K562 (cell line): ENCODE results near the gene ECE2. TPM values are rescaled to one million over a fixed set of nuclear protein-coding genes. Genes with fewer than 3 reads are reported as not detected.

Experiments
- polyA plus RNA-seq, 8 experiments: library from polyadenylated mRNA; depleted of rRNA in 4 of 8; stranded (reverse) in 5 of 8; unstranded in 3 of 8; fragments of >200 nt; fragmentation: Nextera tagmentation in 2 of 8; fragmentation: Illumina TruSeq in 1 of 8; extraction: Ambion mirVana in 2 of 8; extraction: Trizol in 1 of 8; gene quantifications; 2 replicates each; pipeline versions ENCODE4 v1.2.1 to v1.2.3, GENCODE V29; 2011 to 2014; ENCODE audit warnings: inconsistent platforms in 1 of 8, missing spikeins in 1 of 8
- total RNA-seq, 7 experiments: library from RNA; depleted of rRNA in 6 of 7; stranded (reverse); fragments of >200 nt in 6 of 7; fragmentation: Illumina TruSeq in 2 of 7; extraction: Trizol in 2 of 7; gene quantifications; 2 replicates each; pipeline versions ENCODE4 v1.2.1 to v1.2.3, GENCODE V29; 2011 to 2021; ENCODE audit warnings: low replicate concordance in 1 of 7
- TF ChIP-seq, protein P1 (sequence below), 2 experiments: fragments of 450-650 bp in 1 of 2; sonication (generic) in 1 of 2; formaldehyde crosslinking in 1 of 2; IDR thresholded peaks; 2 replicates each; pipeline versions ENCODE4 v1.7.1 to v1.9.0; 2016 to 2022; ENCODE audit warnings: inconsistent platforms in 1 of 2, mild to moderate bottlenecking in 1 of 2, missing genetic modification reagents in 1 of 2
- TF ChIP-seq, protein P2 (sequence below): IDR thresholded peaks from 2 replicates; pipeline ENCODE4 v1.6.1; 2012; ENCODE audit warnings: low read depth, low read length, improper control_type of control experiment, borderline replicate concordance

Gene ECE2
- total and polyA plus RNA-seq, 9 of the 15 experiments (the other 6 are each of a cell fraction or from before 2014, with no cell fraction given): not detected

GRCh38 chr3:184249412-184250166 lies 26.2 kb upstream of the ECE2 start, which contains the start of gene EEF1AKMT4 (continued):
- TF ChIP-seq, protein P1, sequence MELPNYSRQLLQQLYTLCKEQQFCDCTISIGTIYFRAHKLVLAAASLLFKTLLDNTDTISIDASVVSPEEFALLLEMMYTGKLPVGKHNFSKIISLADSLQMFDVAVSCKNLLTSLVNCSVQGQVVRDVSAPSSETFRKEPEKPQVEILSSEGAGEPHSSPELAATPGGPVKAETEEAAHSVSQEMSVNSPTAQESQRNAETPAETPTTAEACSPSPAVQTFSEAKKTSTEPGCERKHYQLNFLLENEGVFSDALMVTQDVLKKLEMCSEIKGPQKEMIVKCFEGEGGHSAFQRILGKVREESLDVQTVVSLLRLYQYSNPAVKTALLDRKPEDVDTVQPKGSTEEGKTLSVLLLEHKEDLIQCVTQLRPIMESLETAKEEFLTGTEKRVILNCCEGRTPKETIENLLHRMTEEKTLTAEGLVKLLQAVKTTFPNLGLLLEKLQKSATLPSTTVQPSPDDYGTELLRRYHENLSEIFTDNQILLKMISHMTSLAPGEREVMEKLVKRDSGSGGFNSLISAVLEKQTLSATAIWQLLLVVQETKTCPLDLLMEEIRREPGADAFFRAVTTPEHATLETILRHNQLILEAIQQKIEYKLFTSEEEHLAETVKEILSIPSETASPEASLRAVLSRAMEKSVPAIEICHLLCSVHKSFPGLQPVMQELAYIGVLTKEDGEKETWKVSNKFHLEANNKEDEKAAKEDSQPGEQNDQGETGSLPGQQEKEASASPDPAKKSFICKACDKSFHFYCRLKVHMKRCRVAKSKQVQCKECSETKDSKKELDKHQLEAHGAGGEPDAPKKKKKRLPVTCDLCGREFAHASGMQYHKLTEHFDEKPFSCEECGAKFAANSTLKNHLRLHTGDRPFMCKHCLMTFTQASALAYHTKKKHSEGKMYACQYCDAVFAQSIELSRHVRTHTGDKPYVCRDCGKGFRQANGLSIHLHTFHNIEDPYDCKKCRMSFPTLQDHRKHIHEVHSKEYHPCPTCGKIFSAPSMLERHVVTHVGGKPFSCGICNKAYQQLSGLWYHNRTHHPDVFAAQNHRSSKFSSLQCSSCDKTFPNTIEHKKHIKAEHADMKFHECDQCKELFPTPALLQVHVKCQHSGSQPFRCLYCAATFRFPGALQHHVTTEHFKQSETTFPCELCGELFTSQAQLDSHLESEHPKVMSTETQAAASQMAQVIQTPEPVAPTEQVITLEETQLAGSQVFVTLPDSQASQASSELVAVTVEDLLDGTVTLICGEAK (IDR thresholded peaks at IDR 0.05): peak; percentile 77
- TF ChIP-seq, protein P1 (CRISPR knock-in tag; IDR thresholded peaks at IDR 0.05): no peak
- TF ChIP-seq, protein P2, sequence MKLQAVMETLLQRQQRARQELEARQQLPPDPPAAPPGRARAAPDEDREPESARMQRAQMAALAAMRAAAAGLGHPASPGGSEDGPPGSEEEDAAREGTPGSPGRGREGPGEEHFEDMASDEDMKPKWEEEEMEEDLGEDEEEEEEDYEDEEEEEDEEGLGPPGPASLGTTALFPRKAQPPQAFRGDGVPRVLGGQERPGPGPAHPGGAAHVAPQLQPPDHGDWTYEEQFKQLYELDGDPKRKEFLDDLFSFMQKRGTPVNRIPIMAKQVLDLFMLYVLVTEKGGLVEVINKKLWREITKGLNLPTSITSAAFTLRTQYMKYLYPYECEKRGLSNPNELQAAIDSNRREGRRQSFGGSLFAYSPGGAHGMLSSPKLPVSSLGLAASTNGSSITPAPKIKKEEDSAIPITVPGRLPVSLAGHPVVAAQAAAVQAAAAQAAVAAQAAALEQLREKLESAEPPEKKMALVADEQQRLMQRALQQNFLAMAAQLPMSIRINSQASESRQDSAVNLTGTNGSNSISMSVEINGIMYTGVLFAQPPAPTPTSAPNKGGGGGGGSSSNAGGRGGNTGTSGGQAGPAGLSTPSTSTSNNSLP: no peak
